Nasal cavity respiratory epithelium epithelial cell of viscerocranial mucosa (primary cell): ENCODE measurements around the gene MAPK4. TPM values are rescaled to one million over a fixed set of nuclear protein-coding genes. Genes with fewer than 3 reads are reported as not detected.

Source experiments
- total RNA-seq: library from RNA; depleted of rRNA; stranded (reverse); fragments of >200 nt; gene quantifications from 2 replicates; pipeline ENCODE4 v1.2.3, GENCODE V29; 2014

The MAPK4 gene
- total RNA-seq, result under 0.01 and 0.07 TPM in 2 replicates

GRCh38 chr18:50559752-50560680, at the start of gene MAPK4:
Gene MAPK4, plus strand, starts transcription at chr18:50560087. Its CDS starts 103,872 bp downstream, at chr18:50663959.

Other genes with a start within 250 kb of the MAPK4 start
- under 0.01 and 0.34 TPM in 2 replicates for gene SKA1, start 185.0 kb upstream of the MAPK4 start, total RNA-seq